IMR-90 (cell line): ENCODE data around the gene PTGES3. TPM values are rescaled to one million over a fixed set of nuclear protein-coding genes. Genes with fewer than 3 reads are reported as not detected.

Experiments
- ATAC-seq: fragments of 200-7000 bp; cut with Tn5 transposase; 2 replicates; pipeline ENCODE4 v1.9.1; 2020; ENCODE audit warnings: low read depth, mild to moderate bottlenecking, moderate library complexity
- BruUV-seq: library from RNA; stranded (reverse); fragments of 400-500 nt; replicated peaks from 2 replicates; lab custom pipeline; 2021; lab: Mats Ljungman, UMichigan
- CTCF ChIA-PET: fragments of 300-600 bp; formaldehyde crosslinking; extraction: SDS; loops from one replicate; lab custom pipeline; 2021; ENCODE audit warnings: antibody characterized with exemption; lab: Yijun Ruan, JAX
- POLR2A ChIA-PET: fragments of 300-600 bp; sonication (Branson Sonifier 250); formaldehyde crosslinking; loops from one replicate; lab custom pipeline; 2022; ENCODE audit warnings: antibody characterized with exemption; ENCODE audit not compliant: unreplicated experiment; lab: Charles Lee
- DNase-seq: peaks from one replicate; pipeline ENCODE4 v3.0.0; 2013
- H2AFZ ChIP-seq: replicated peaks from 2 replicates; pipeline ENCODE3; 2013; ENCODE audit warnings: low read length, mild to moderate bottlenecking; ENCODE audit not compliant: poor library complexity
- H2AK5ac ChIP-seq: 2 replicates; pipeline ENCODE4 v1.6.1; 2013; ENCODE audit warnings: low read depth, low read length, inconsistent platforms
- H2AK9ac ChIP-seq: replicated peaks from 2 replicates; pipeline ENCODE3; 2013; ENCODE audit warnings: mild to moderate bottlenecking, low read depth, low read length, moderate library complexity; ENCODE audit not compliant: poor library complexity
- H2BK120ac ChIP-seq: 2 replicates; pipeline ENCODE4 v1.6.1; 2013; ENCODE audit warnings: low read depth, low read length, inconsistent platforms
- H2BK15ac ChIP-seq: 3 replicates; pipeline ENCODE4 v1.6.1; 2013; ENCODE audit warnings: low read depth, low read length, inconsistent platforms
- H2BK20ac ChIP-seq: 2 replicates; pipeline ENCODE4 v1.6.1; 2013; ENCODE audit warnings: low read depth, mild to moderate bottlenecking, inconsistent platforms, low read length, moderate library complexity
- H2BK5ac ChIP-seq: 2 replicates; pipeline ENCODE4 v1.6.1; 2013; ENCODE audit warnings: mild to moderate bottlenecking, low read depth, low read length, inconsistent platforms; ENCODE audit not compliant: poor library complexity, severe bottlenecking
- H3K14ac ChIP-seq: replicated peaks from 2 replicates; pipeline ENCODE4 v1.6.1; 2013; ENCODE audit warnings: low read depth, low read length, inconsistent platforms
- H3K18ac ChIP-seq: 2 replicates; pipeline ENCODE4 v1.6.1; 2013; ENCODE audit warnings: low read depth, low read length, control low read depth
- H3K23ac ChIP-seq: 2 replicates; pipeline ENCODE4 v1.6.1; 2013; ENCODE audit warnings: low read depth, low read length, inconsistent platforms
- H3K27ac ChIP-seq: 2 replicates; pipeline ENCODE4 v1.5.1; 2013; ENCODE audit warnings: mild to moderate bottlenecking, control low read depth, low read length; ENCODE audit not compliant: insufficient read depth
- H3K27me3 ChIP-seq: 2 replicates; pipeline ENCODE4 v1.6.1; 2013; ENCODE audit warnings: low read length; ENCODE audit not compliant: control insufficient read depth, insufficient read depth
- H3K36me3 ChIP-seq: 2 replicates; pipeline ENCODE4 v1.6.1; 2013; ENCODE audit warnings: low read length, mixed read lengths; ENCODE audit not compliant: control insufficient read depth, insufficient read depth
- H3K4ac ChIP-seq: 2 replicates; pipeline ENCODE4 v1.6.1; 2013; ENCODE audit warnings: low read depth, low read length, inconsistent platforms
- H3K4me1 ChIP-seq: 2 replicates; pipeline ENCODE4 v1.6.1; 2013; ENCODE audit warnings: low read length, mixed read lengths; ENCODE audit not compliant: control insufficient read depth, insufficient read depth
- H3K4me2 ChIP-seq: 2 replicates; pipeline ENCODE4 v1.6.1; 2013; ENCODE audit warnings: low read depth, mild to moderate bottlenecking, control low read depth, low read length, moderate library complexity
- H3K4me3 ChIP-seq: 2 replicates; pipeline ENCODE4 v1.5.1; 2013; ENCODE audit warnings: low read depth, mild to moderate bottlenecking, control low read depth, low read length, moderate library complexity; ENCODE audit not compliant: insufficient read depth
- H3K56ac ChIP-seq: 2 replicates; pipeline ENCODE4 v1.6.1; 2013; ENCODE audit warnings: low read length, inconsistent platforms; ENCODE audit not compliant: insufficient read depth; ENCODE audit errors: extremely low read depth
- H3K79me1 ChIP-seq, 2 experiments: 2 replicates each; pipeline ENCODE4 v1.6.1; 2013; ENCODE audit warnings: low read length in 2 of 2, inconsistent platforms in 1 of 2, low read depth in 1 of 2
- H3K9ac ChIP-seq: 2 replicates; pipeline ENCODE4 v1.6.1; 2013; ENCODE audit warnings: low read depth, low read length, control low read depth
- H3K9me1 ChIP-seq: 2 replicates; pipeline ENCODE4 v1.6.1; 2013; ENCODE audit warnings: low read length, inconsistent platforms; ENCODE audit not compliant: insufficient read depth
- H3K9me3 ChIP-seq: 2 replicates; pipeline ENCODE4 v1.6.1; 2013; ENCODE audit warnings: low read length; ENCODE audit not compliant: control insufficient read depth, insufficient read depth
- H4K20me1 ChIP-seq: 2 replicates; pipeline ENCODE4 v1.6.1; 2013; ENCODE audit warnings: low read length, inconsistent platforms; ENCODE audit not compliant: insufficient read depth
- H4K5ac ChIP-seq: 2 replicates; pipeline ENCODE4 v1.6.1; 2013; ENCODE audit warnings: mild to moderate bottlenecking, low read depth, low read length, control low read depth
- H4K8ac ChIP-seq, 2 experiments: 2 replicates each; pipeline ENCODE4 v1.6.1; 2013; ENCODE audit warnings: low read depth in 2 of 2, low read length in 2 of 2, control low read depth in 1 of 2, inconsistent platforms in 1 of 2
- H4K91ac ChIP-seq: 2 replicates; pipeline ENCODE4 v1.6.1; 2013; ENCODE audit warnings: low read depth, low read length, inconsistent platforms; ENCODE audit not compliant: insufficient read depth
- CHD1 ChIP-seq: IDR thresholded peaks from 2 replicates; pipeline ENCODE4 v1.6.1; 2012; ENCODE audit warnings: low read depth, low read length, improper control_type of control experiment
- CTCF ChIP-seq: conservative IDR thresholded peaks from 2 replicates; pipeline ENCODE4 v1.5.1; 2012; ENCODE audit warnings: mild to moderate bottlenecking, low read depth, low read length, improper control_type of control experiment
- ELK1 ChIP-seq: fragments of 150-350 bp; IDR thresholded peaks from 2 replicates; pipeline ENCODE4 v1.6.1; 2016; ENCODE audit warnings: low read depth, mild to moderate bottlenecking, low read length, moderate library complexity, borderline replicate concordance
- FOS ChIP-seq: fragments of 150-350 bp; IDR thresholded peaks from 2 replicates; pipeline ENCODE4 v1.6.1; 2016; ENCODE audit warnings: low read depth, low read length
- MAFK ChIP-seq: IDR thresholded peaks from 2 replicates; pipeline ENCODE4 v1.6.1; 2012; ENCODE audit warnings: low read depth, low read length, improper control_type of control experiment
- MAZ ChIP-seq: IDR thresholded peaks from 2 replicates; pipeline ENCODE4 v1.6.1; 2012; ENCODE audit warnings: low read depth, mild to moderate bottlenecking, low read length, improper control_type of control experiment, moderate library complexity, borderline replicate concordance
- NFE2L2 ChIP-seq: fragments of 150-350 bp; IDR thresholded peaks from 2 replicates; pipeline ENCODE4 v1.6.1; 2016; ENCODE audit warnings: low read depth, mild to moderate bottlenecking, low read length
- RAD21 ChIP-seq: IDR thresholded peaks from 2 replicates; pipeline ENCODE4 v1.6.1; 2012; ENCODE audit warnings: low read length, improper control_type of control experiment
- RCOR1 ChIP-seq: IDR thresholded peaks from 2 replicates; pipeline ENCODE4 v1.6.1; 2012; ENCODE audit warnings: mild to moderate bottlenecking, low read length, improper control_type of control experiment; ENCODE audit not compliant: insufficient replicate concordance
- RFX5 ChIP-seq: IDR thresholded peaks from 2 replicates; pipeline ENCODE4 v1.8.0; 2012; ENCODE audit warnings: low read depth, mild to moderate bottlenecking, low read length, moderate library complexity
- SMC3 ChIP-seq: fragments of 150-350 bp; IDR thresholded peaks from 2 replicates; pipeline ENCODE4 v1.6.1; 2016; ENCODE audit warnings: low read depth, mild to moderate bottlenecking, antibody characterized with exemption, low read length, moderate library complexity
- USF2 ChIP-seq: fragments of 150-350 bp; IDR thresholded peaks from 2 replicates; pipeline ENCODE4 v1.6.1; 2017; ENCODE audit warnings: mild to moderate bottlenecking, antibody characterized with exemption, low read length, low read depth
- WGBS, 2 experiments: methylation state at CpG; one replicate each; pipeline versions ENCODE4 v1.1.5 to v1.1.7; 2013; ENCODE audit warnings: missing lambda C conversion rate in 2 of 2; ENCODE audit not compliant: insufficient read length in 1 of 2; ENCODE audit errors: extremely low coverage in 2 of 2; 5-methylcytosine and 5-hydroxymethylcytosine counted together
- dilution Hi-C: fragments of 300-500 bp; cut with HindIII; formaldehyde crosslinking; loops from one replicate; pipeline ENCODE4 v1.14.3; 2018; ENCODE audit warnings: low sequenced_read_pairs; ENCODE audit not compliant: unreplicated experiment
- in situ Hi-C: fragments of 300-500 bp; cut with MboI; formaldehyde crosslinking; loops from 3 replicates; pipeline ENCODE4 v1.14.3; 2019; ENCODE audit warnings: low sequenced_read_pairs, inconsistent platforms, mixed read lengths
- intact Hi-C: fragments of 100-400 bp; cut with micrococcal nuclease; formaldehyde crosslinking; loops from 2 replicates; pipeline ENCODE4 v1.10.0; 2022
- polyA plus RNA-seq, 3 experiments: library from polyadenylated mRNA; depleted of rRNA; stranded (reverse); fragments of >200 nt; gene quantifications; 2 replicates each; pipeline ENCODE4 v1.2.3, GENCODE V29; 2012; ENCODE audit warnings: low replicate concordance in 1 of 3
- total RNA-seq: library from RNA; depleted of rRNA; stranded (reverse); fragments of >200 nt; gene quantifications from 2 replicates; pipeline ENCODE4 v1.2.3, GENCODE V29; 2012

Gene PTGES3
- total and polyA plus RNA-seq, 2 of the 4 experiments (the other 2 are of a cell fraction): 42.7 to 73.2 TPM

- Histone ChIP-seq H3K27ac (no peak overlapping the region; the same call in 1 of the 2 replicates), H3K36me3 (peaks cover 58% of the 10 kb centered on the region), H2BK20ac (no peak overlapping the region), H3K27me3 (no peaks in the 10 kb centered on the region), H4K5ac (no peak overlapping the region), H2AFZ (no peak overlapping the region), H3K4me2 (no peak overlapping the region), H2BK5ac (no peak overlapping the region), H2BK15ac (no peak overlapping the region), H2BK120ac (no peak overlapping the region), H3K23ac (no peak overlapping the region), H3K9ac (no peak overlapping the region), H3K4me3 (no peak overlapping the region), H3K9me3 (no peaks in the 10 kb centered on the region), H3K14ac (no peak overlapping the region), H3K9me1 (peaks cover 33% of the 10 kb centered on the region), H3K4me1 (peaks cover 10% of the 10 kb centered on the region), H4K8ac (no peak overlapping the region), H2AK5ac (no peak overlapping the region), H4K91ac (no peak overlapping the region), H3K18ac (no peak overlapping the region), H3K79me1 (peaks cover 13 to 71% of the 10 kb centered on the region in 2 experiments), H4K20me1 (peaks cover 75% of the 10 kb centered on the region), H3K56ac (no peak overlapping the region), H3K4ac (no peak overlapping the region), H2AK9ac (no peak overlapping the region)
- intact Hi-C loops: no loop called here
- no CpG with 5 or more reads among the region's 1 CpG for WGBS, 2 experiments
- dilution Hi-C loops: no loop called here
- in situ Hi-C loops: no loop called here
- TF ChIP-seq CTCF (no peak), NFE2L2 (no peak), MAFK (no peak), MAZ (no peak), RAD21 (no peak), USF2 (no peak), RFX5 (no peak), SMC3 (no peak), ELK1 (no peak), RCOR1 (no peak), FOS (no peak), CHD1 (no peak)
- no TSS peak for BruUV-seq
- ATAC-seq (no peak), DNase-seq (no peak)
- CTCF ChIA-PET: no interaction called here
- POLR2A ChIA-PET: no interaction called here
Measured at GRCh38 chr12:56716458-56716857, 28.4 kb upstream of the PTGES3 start.
